GM19324 (cell line): ENCODE results near the gene SLC4A1AP.
"Not testable (repeated sequence)": the region's sequence is repeated elsewhere in the genome, so short reads cannot be mapped to it uniquely, and the experiment has no call there.

ENCODE experiments used
- ATAC-seq: cut with Tn5 transposase; IDR thresholded peaks from one replicate; pipeline ENCODE4 v1.9.1; 2021; ENCODE audit warnings: mild to moderate bottlenecking, moderate library complexity; ENCODE audit not compliant: unreplicated experiment, low FRiP score

SLC4A1AP gene, protein sequence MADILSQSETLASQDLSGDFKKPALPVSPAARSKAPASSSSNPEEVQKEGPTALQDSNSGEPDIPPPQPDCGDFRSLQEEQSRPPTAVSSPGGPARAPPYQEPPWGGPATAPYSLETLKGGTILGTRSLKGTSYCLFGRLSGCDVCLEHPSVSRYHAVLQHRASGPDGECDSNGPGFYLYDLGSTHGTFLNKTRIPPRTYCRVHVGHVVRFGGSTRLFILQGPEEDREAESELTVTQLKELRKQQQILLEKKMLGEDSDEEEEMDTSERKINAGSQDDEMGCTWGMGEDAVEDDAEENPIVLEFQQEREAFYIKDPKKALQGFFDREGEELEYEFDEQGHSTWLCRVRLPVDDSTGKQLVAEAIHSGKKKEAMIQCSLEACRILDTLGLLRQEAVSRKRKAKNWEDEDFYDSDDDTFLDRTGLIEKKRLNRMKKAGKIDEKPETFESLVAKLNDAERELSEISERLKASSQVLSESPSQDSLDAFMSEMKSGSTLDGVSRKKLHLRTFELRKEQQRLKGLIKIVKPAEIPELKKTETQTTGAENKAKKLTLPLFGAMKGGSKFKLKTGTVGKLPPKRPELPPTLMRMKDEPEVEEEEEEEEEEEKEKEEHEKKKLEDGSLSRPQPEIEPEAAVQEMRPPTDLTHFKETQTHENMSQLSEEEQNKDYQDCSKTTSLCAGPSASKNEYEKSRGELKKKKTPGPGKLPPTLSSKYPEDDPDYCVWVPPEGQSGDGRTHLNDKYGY

DNA sequence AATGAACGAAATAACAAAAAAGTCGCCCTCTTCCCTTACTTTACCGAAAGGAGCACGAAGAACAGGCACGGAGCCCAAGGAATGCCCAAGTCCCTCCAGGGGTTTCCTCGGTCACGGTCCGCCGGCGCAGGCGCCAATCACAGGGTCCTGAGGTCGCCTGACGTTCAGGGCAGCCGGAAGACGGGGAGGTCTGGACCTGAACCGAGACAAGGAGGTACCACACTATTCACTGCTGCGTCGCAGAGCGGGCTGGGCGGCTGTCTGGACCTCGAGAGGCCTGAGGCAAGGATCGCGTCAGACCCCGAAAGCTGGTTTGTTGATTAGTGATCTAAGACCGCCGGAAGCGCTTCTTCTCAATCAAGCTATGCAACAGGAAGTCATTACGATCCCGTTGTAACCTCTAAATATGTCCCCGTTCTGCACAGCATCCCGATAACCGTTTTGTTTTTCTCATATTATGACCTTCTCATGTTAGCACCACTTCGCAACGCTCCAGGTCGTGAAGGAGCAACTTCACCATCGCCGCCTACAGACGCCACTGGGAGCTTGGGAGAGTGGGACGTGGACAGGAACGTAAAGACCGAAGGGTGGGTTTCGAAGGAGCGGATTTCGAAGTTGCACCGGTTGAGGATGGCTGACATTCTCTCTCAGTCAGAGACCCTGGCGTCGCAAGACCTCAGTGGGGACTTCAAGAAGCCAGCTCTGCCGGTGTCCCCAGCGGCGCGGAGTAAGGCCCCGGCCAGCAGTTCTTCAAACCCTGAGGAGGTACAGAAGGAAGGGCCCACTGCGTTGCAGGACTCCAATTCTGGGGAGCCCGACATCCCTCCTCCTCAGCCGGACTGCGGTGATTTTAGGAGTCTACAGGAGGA, at the start of gene SLC4A1AP, which contains the start of gene SUPT7L:
TSS of gene SLC4A1AP (plus strand) at position 605 of the 869 bp plus-strand sequence. CDS start at position 631, 26 bp downstream.
TSS of gene SUPT7L (minus strand) at position 330 of the 869 bp plus-strand sequence. CDS start 1,422 bp downstream, outside the sequence.
- ATAC-seq = peak; percentile 68

DNA sequence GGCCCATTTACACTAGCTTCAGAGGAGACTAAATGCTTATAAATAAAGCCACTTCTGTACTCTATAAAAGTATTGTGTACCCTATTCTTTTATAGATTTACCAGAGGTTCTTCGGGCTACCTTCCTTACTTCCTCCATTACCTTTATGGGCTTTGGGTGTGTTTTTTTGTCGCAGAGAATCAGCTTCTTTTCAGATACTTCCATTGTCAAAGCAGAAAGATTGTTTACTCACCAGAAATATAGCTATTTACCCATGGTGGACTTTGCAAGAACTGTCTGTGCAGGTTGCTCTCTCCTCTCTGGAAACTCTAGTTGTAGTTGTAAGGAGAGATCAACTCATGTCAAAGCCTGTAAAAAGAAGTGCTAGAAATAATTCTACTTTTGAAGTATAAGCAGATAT, 49.7 kb upstream of the SLC4A1AP start:
- ATAC-seq = no peak

DNA sequence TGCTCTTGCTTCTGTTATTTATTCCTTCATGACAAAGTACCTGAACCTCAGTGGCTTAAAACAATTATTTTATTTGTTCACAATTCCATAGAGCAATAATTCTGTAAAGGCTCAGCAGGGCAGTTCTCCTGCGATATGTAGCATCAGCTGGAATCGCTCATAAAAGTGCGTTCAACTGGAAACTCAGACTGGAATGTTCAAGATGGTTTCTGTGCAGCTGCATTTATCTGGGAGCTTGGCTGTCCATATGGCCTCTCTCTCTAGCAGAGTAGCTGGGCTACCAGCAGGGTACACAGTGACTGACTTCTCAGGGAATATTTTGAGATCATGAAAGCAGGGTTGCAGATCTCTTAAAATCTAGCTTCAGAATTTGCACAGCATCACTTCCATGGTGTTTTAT, 48.4 kb upstream of the SLC4A1AP start:
- ATAC-seq = no peak

DNA sequence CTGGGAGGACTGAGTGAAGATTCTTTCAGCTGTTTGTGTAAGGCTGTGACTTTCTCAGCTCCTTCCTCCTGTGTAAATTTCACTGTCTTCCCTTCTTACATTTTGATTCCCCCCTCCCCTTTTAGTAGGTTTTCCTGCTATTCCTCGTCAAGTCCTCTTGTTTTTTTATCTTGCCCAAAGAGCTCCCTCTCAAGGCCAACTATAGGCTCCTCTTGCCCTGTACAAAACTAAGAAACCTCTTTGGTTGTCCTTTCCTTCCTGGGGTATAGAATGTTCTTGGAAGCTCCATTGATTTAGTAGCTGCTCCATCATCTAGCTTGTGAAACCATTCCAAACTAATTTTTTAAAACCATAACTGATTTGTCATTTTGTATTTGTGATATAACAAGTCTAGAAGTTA, 42.2 kb upstream of the SLC4A1AP start:
- no peak for ATAC-seq

DNA sequence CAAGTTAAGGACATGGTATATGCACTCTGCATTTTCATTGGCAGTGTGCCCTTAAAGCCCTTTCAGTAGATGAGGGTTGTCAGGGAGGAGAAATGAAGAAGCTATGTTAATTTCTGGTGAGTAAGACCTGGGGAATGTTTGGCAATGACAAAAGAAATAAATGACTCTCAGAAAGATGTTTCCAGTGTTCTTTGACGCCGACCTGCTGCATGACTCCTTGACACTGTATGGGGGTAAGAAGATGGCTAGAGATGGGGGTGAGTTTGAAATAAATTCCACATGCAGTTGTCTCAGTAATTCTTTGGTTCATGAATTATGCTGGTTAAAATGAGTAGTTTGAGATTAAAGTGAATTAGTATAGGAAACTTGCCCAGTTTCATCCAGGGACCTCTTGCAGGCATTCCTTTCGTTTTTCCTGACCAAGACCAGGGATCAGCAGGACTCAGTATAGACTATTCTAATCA, 40.7 kb upstream of the SLC4A1AP start:
- ATAC-seq = no peak

DNA sequence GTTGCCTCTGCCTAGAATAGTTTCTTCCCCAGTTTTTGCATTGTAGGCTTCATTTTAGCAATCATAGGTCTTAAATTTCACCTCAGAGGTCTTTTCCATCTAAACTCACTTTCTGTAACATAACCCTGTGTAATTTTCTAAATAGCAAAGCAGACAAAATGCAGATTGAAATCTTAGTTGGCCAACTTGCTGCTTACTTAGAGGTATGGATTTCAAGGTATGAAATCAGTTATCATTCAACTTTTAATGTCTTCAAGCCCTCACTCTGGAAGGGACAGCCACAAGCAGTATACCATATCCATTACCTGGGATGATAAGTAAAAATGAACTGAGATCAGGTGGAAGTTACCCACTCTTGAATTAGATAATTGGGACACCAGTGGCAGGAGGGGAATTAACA, 38.7 kb upstream of the SLC4A1AP start:
- no peak for ATAC-seq

DNA sequence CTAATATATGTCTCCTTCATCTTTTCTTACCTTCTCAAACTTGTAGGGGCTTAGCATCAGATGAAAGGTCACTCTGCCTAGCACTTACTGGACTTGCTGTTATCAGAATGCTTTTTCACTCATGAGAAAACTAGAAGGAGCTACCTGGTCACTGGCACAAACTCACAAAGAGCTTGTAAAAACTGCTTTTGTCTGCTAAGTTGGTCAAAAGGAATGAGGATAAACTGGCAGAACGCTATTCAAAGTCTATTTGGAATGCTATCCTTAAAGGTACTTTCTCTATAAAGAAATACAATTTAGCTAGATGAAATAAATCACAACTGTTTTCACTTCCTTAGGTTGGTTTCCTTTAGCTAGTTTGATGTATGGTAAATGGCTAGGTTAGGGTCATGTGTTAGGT, 37.4 kb upstream of the SLC4A1AP start:
- not testable (repeated sequence) for ATAC-seq

DNA sequence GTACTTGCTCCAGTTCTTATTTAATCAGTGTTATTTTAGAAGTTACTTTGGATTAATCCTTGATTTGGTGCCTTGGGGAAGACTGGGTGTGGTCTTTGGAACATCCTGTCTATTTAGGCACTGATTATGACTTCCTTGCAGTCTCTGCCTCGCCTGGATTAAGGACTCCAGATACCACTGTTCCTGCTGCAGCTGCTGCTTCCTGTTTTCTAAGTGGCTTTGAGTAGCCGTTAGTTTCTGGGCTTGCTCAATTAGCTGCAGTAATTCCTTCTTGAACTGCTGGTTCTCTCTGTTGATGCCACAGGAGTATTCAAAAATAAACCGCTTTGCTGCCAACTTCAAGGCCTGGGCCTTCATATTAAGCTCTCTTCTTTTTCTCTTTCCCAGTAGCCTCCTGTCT, 36.8 kb upstream of the SLC4A1AP start:
- ATAC-seq = not testable (repeated sequence)

DNA sequence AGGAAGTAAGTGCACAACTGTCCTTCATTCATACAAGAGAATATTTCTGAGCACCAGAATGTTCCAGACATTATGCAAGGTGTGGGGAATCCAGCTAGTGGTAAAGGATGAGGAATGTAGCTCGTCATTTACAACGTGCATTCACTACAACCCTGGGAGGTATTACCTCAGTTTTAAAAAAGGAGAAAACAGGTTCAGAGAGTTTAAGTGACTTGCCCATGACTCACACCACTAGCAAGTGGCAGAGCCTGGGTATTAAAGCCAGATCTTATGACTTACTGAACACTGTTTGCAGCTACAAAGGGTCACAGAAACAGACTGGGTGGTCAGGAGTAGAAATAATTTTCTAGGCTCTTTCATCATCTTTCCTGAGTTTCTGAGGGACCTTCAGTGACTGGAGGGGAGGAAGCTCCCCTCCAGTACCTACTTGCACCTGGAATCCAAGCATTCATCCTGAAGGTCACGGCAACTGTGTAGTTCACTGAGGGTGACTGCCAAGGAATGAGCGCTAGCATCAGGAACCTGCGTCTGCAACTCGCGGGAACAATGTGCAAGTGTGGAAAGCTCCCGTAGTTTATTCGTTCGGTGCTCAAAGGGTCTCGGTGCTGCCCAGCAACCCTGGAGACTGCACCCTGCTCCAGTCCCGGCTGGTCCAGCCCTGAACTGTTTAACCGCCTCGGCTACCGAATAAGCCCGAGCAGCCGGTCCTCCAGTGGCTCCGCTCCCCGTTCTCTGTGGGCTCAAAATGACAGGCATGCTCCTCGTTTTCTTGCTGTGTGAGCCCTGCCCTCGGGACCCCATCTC, 35.5 kb upstream of the SLC4A1AP start:
- ATAC-seq = peak; percentile 19

DNA sequence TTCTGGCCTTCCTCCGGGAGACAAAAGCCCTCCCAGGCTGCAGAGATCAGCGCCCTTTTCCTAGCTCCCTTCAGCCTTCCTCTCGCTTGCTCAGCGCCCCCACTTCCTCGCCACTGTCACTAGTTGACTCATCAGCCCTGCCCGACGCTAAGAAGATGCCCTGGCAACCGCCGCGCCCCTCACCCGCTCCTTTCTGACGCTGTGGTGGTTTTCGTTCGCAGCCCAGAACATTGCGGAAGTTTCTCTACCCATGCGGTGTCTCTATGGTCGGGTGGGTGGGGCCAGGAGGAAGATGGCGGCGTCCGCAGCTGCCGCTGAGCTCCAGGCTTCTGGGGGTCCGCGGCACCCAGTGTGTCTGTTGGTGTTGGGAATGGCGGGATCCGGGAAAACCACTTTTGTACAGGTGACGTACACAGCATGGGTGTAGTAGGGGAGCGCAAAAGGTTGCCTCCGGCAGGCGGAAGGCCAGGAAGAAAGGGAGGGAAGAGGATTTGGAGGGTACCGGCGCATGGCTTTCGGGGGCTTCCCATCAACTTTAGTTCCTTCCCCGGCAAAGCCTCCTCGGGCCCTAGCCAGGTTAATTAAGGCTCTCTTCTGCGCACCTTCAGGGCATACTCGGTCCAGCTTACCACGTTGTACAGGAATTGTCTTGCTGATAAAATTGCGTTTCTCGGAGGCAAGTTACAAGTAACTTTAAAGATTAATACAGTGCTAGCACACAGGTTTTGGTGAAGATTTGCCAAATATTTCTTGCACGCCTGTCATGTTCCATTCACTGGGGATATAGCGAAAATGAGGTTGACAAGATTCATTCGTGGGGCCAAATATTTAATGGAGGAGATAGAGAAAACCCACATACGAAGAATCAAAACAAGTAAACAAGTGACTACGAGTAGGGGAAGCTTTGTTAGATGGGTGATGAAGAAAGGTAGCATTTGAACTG, 34.7 kb upstream of the SLC4A1AP start, which contains the start of the genes CCDC121 and GPN1:
TSS of gene CCDC121 (minus strand) at position 246 of the 943 bp plus-strand sequence. CDS start 1,213 bp downstream, outside the sequence.
TSS of gene GPN1 (plus strand) at position 284 of the 943 bp plus-strand sequence. CDS start at position 293, 9 bp downstream.
- peak; percentile 94 for ATAC-seq

DNA sequence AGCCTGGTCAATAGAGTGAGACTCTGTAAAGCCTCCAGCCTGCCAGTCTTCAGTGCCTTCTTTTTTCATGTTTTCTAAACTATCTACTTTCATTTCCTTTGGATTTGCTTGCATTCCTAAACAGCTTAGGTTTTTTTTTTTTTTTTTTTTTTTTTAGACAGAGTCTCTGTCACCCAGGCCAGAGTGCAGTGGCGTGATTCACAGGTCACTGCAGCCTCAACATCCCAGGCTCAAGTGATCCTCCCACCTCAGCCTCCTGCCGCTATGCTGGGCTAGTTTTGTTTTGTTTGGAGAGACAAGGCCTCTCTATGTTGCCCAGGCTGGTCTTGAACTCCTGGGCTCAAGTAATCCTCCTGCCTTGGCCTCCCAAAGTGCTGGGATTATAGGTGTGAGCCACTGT, 33.4 kb upstream of the SLC4A1AP start:
- not testable (repeated sequence) for ATAC-seq

DNA sequence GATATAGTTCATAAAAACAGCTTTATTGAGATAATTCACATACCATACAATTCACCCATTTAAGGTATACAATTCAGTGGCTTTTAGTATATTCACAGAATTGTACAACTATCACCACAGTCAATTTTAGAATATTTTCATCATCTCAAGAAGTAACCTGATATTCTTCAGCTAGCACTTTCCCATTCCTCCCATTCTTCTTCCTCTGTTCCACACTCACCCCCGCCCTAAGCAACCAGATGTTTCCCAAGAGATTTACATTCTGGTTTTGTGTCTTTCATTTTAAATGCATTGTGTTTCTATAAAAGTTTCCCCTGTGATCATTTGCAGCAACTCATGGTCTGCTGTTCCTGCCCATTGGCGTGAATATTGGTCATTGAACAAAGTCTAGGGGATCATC, 29.4 kb upstream of the SLC4A1AP start:
- no peak for ATAC-seq

DNA sequence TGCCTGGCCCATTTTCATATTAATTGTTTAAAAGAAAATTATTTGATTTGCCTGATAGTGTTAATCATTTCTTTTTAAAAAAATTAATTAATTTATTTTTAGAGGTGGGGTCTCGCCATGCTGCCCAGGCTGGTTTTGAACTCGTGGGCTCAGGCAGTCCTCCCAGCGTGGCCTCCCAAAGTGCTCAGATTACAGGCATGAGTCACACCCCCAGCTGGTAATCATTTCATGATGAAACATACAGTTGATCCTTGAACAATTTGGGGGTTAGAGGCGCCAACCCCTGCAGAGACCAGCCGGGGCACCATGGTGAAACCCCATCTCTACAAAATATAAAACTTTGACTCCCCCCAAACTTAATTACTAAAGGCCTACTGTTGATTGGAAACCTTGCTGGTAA, 26.9 kb upstream of the SLC4A1AP start:
- ATAC-seq = no peak

DNA sequence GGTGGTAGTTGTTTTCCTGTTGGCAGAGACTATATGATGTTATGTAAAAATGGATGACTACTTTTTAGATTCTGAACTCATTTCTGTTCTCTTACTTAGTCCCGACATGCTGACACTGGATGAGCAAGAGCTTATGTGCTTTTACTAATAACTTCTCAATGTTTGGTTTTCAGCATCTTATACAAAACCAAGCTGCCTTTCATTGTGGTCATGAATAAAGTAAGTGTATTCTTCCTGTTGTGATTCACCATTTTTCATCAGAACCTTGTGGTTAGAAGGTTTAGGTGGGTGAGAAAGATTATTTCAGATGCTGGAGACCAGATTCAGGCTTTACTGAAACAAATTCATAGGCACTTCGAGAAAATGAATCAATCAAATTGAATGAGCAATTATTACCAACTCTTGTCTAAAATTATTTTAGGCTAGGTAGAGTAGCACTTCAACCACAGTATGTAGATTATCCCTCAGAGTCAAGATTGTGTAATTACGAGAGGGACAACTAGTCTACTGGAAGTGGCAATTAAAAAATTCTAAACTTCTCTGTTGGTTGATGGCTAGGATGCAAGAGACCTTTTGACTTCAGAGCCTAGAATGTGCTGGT, 25.6 kb upstream of the SLC4A1AP start:
- no peak for ATAC-seq

DNA sequence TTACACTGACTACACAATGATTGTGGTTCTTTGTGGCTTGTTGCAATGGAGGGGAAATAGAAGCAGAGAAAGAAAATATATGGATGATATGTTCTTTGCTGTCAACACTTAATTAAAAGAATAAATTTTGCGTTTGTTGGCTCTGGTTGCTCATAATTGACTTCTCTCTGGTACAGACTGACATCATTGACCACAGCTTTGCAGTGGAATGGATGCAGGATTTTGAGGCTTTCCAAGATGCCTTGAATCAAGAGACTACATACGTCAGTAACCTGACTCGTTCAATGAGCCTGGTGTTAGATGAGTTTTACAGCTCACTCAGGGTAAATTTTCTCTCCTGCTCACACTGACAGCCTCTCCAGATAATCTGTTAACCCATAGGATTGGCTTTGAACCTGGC, 25.0 kb upstream of the SLC4A1AP start:
- ATAC-seq = no peak

DNA sequence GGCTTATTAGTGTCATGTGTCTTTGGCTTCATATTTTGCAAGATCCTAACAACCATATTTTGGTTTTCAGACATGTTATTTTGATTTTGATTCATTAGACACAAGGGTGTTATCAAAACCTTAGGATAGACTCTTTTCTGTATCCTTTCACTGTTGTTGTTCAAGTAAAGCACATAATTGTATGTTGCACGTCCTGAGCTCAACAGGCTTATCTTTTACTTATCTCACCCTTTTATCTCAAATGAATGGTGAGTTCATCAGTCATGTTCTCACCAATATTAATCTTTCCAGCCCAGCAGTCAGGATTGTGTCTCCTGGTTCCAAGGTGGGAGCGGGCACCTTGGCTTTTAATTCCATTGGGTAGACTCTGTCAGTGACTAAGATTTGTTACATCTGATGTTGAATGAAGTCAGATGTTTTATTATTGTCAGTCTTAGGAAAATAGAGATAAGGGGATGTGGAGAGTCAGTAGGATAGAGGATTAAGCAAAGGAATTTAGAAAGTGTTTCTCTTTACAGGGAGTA, 22.9 kb upstream of the SLC4A1AP start:
- ATAC-seq = no peak

DNA sequence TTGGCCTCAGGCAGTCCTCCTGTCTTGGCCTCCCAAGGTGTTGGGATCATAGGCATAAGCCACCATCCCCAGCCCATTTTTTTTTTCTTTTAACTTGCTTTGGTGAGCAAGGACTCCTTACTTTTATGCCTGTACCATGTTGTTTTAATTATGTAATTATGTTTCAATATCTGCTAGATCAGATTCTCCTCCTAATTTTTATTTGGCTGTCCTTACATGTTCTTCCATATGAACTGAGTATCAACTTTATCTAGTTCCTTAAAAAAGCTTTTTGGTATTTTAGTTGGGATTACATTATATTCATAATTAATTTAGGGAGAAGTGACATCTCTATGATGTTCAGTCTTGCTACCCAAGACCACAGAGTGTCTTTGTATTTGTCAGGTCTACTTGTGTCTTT, 18.5 kb upstream of the SLC4A1AP start:
- no peak for ATAC-seq

DNA sequence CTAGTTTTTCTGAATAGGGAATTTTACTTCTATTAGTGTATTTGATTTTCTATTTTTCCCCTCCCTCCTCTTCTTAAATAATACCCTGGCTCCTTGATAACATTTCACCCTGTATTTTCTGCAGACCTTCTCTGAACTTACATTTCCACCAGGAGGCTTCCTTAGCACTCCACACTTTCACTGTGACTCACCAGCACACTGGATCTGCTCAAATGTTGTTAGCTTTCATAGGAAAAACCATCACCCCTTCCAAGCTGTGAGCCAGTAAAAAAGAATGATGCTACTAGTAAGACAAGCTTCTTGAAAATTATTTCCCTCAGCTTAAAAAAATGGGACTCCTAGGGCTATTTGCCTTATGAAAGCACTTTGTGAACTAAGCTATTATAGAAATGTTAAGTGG, 16.4 kb upstream of the SLC4A1AP start:
- no peak for ATAC-seq
